HepG2 (cell line): ENCODE results near the gene KHNYN. TPM values are rescaled to one million over a fixed set of nuclear protein-coding genes. Genes with fewer than 3 reads are reported as not detected.

ENCODE experiments used
- ARID4A ChIP-seq: sonication (generic); formaldehyde crosslinking; IDR thresholded peaks from 2 replicates; pipeline ENCODE4 v1.5.0; 2020; ENCODE audit warnings: mild to moderate bottlenecking, missing genetic modification reagents, borderline replicate concordance
- BATF2 ChIP-seq: sonication (generic); formaldehyde crosslinking; IDR thresholded peaks from 2 replicates; pipeline ENCODE4 v1.8.0; 2022; ENCODE audit warnings: mild to moderate bottlenecking, missing genetic modification reagents, moderate library complexity
- DMAP1 ChIP-seq: IDR thresholded peaks from 2 replicates; pipeline ENCODE4 v1.6.1; 2016
- FOXC1 ChIP-seq: sonication (generic); formaldehyde crosslinking; IDR thresholded peaks from 2 replicates; pipeline ENCODE4 v1.8.0; 2022; ENCODE audit warnings: mild to moderate bottlenecking, missing genetic modification reagents, borderline replicate concordance
- NR2C2 ChIP-seq: sonication (generic); formaldehyde crosslinking; IDR thresholded peaks from 2 replicates; pipeline ENCODE4 v1.4.0; 2020; ENCODE audit warnings: missing genetic modification reagents, mild to moderate bottlenecking, moderate library complexity, borderline replicate concordance
- PITX1 ChIP-seq: sonication (generic); formaldehyde crosslinking; IDR thresholded peaks from 2 replicates; pipeline ENCODE4 v1.5.1; 2020; ENCODE audit warnings: mild to moderate bottlenecking, missing genetic modification reagents
- SRSF1 ChIP-seq: fragments of 200-400 bp; formaldehyde crosslinking; optimal IDR thresholded peaks from 2 replicates; pipeline ENCODE3; 2017; ENCODE audit warnings: mild to moderate bottlenecking, low read depth, low read length, moderate library complexity
- TBX2 ChIP-seq: sonication (generic); formaldehyde crosslinking; IDR thresholded peaks from 2 replicates; pipeline ENCODE4 v1.5.0; 2020; ENCODE audit warnings: missing genetic modification reagents, mild to moderate bottlenecking, borderline replicate concordance
- ZFYVE20 ChIP-seq: sonication (generic); formaldehyde crosslinking; IDR thresholded peaks from 2 replicates; pipeline ENCODE4 v1.8.0; 2023; ENCODE audit warnings: low read depth, mild to moderate bottlenecking, moderate library complexity, missing genetic modification reagents, borderline replicate concordance
- ZHX2 ChIP-seq, 2 experiments: sonication (generic) in 1 of 2; formaldehyde crosslinking in 1 of 2; IDR thresholded peaks; 2 replicates each; pipeline versions ENCODE4 v1.6.1 to v1.9.0; 2014 to 2022; ENCODE audit warnings: antibody characterized with exemption in 1 of 2, borderline replicate concordance in 1 of 2, inconsistent platforms in 1 of 2, low read depth in 1 of 2, missing genetic modification reagents in 1 of 2
- ZNF414 ChIP-seq: sonication (generic); formaldehyde crosslinking; IDR thresholded peaks from 2 replicates; pipeline ENCODE4 v1.5.0; 2020; ENCODE audit warnings: missing genetic modification reagents
- ZNF550 ChIP-seq: sonication (generic); formaldehyde crosslinking; IDR thresholded peaks from 2 replicates; pipeline ENCODE4 v1.4.0; 2020; ENCODE audit warnings: mild to moderate bottlenecking, missing genetic modification reagents, borderline replicate concordance
- ZNF781 ChIP-seq: sonication (generic); formaldehyde crosslinking; IDR thresholded peaks from 2 replicates; pipeline ENCODE4 v1.5.1; 2020; ENCODE audit warnings: borderline replicate concordance, mild to moderate bottlenecking, missing genetic modification reagents; ENCODE audit errors: not compliant biosample characterization
- ZNF83 ChIP-seq: sonication (generic); formaldehyde crosslinking; IDR thresholded peaks from 2 replicates; pipeline ENCODE4 v1.4.0; 2020; ENCODE audit warnings: missing genetic modification reagents, mild to moderate bottlenecking, borderline replicate concordance
- polyA plus RNA-seq, 8 experiments: library from polyadenylated mRNA; depleted of rRNA in 3 of 8; stranded (reverse) in 7 of 8; unstranded in 1 of 8; fragments of >200 nt; fragmentation: Illumina TruSeq in 4 of 8; extraction: Trizol in 4 of 8; gene quantifications; 2 replicates each; pipeline versions ENCODE4 v1.2.1 to v1.2.3, GENCODE V29; 2011 to 2016; ENCODE audit warnings: low read depth in 4 of 8, missing spikeins in 1 of 8, mixed read lengths in 1 of 8; ENCODE audit not compliant: insufficient read depth in 1 of 8
- total RNA-seq, 5 experiments: library from RNA; depleted of rRNA; stranded (reverse); fragments of >200 nt; fragmentation: Illumina TruSeq; extraction: Trizol; gene quantifications; 2 replicates each; pipeline ENCODE4 v1.2.3, GENCODE V29; 2016; ENCODE audit warnings: low read depth in 1 of 5

The KHNYN gene
- total and polyA plus RNA-seq, 2 of the 13 experiments (the other 11 are each of a cell fraction or from before 2014, with no cell fraction given): 52.8 to 75.7 TPM

- TF ChIP-seq ARID4A (no peak; the same call in 1 of the 2 replicates), ZNF781 (peak; percentile 64), SRSF1 (peak; percentile 28), FOXC1 (CRISPR knock-in tag) (no peak), DMAP1 (CRISPR knock-in tag) (0 out of 2 replicates have a peak, but pooled peaks have one; percentile 28), ZNF550 (0 out of 2 replicates have a peak, but pooled peaks have one; percentile 14), NR2C2 (CRISPR knock-in tag) (no peak), PITX1 (CRISPR knock-in tag) (peak; percentile 58; the same call in 1 of the 2 replicates), TBX2 (0 out of 2 replicates have a peak, but pooled peaks have one; percentile 36), ZFYVE20 (0 out of 2 replicates have a peak, but pooled peaks have one; percentile 78), BATF2 (0 out of 2 replicates have a peak, but pooled peaks have one; percentile 25), ZNF414 (CRISPR knock-in tag) (peak; percentile 19; the same call in 1 of the 2 replicates), ZNF83 (CRISPR knock-in tag) (no peak), ZHX2 (IDR thresholded peaks at IDR 0.05; ENCODE audit: low read depth) (no peak), ZHX2 (CRISPR knock-in tag; IDR thresholded peaks at IDR 0.05; ENCODE audit: borderline replicate concordance) (no peak)
Measured at GRCh38 chr14:24430682-24431568, 1.2 kb downstream of the KHNYN start (continued).
